ENCODE results near the gene GUCA2A.

The GUCA2A gene

GRCh38 chr1:42130061-42130660 lies 34.4 kb downstream of the GUCA2A start:
- DNase-seq = no peak

GRCh38 chr1:42128964-42129363 lies 35.6 kb downstream of the GUCA2A start:
- DNase-seq = no peak

GRCh38 chr1:42128499-42128898 lies 36.0 kb downstream of the GUCA2A start:
- no peak for DNase-seq

- DNase-seq = no peak
Measured at GRCh38 chr1:42127767-42128166, 36.8 kb downstream of the GUCA2A start.

GRCh38 chr1:42125552-42125951 lies 39.0 kb downstream of the GUCA2A start:
- DNase-seq = no peak

- DNase-seq = no peak
Measured at GRCh38 chr1:42122408-42122807, 42.1 kb downstream of the GUCA2A start.

GRCh38 chr1:42118125-42118524 lies 46.4 kb downstream of the GUCA2A start:
- DNase-seq = no peak

- DNase-seq = no peak
Measured at GRCh38 chr1:42117214-42117613, 47.3 kb downstream of the GUCA2A start.

- DNase-seq = no peak
Measured at GRCh38 chr1:42114229-42114628, 50.3 kb downstream of the GUCA2A start.

Data from femur (tissue), 1 donor.